Measurements from ENCODE around the gene POU2AF3.

POU2AF3 gene

GRCh38 chr11:111300569-111300968 is 2.2 kb downstream of the POU2AF3 start:
- no peak overlapping the region for H3K18ac ChIP-seq (ENCODE audit: low read length)

GRCh38 chr11:111301004-111301841 is 2.9 kb downstream of the POU2AF3 start:
- Histone ChIP-seq H2BK5ac (ENCODE audit: low read depth, low read length, poor library complexity) (no peak overlapping the region), H3K4me3 (ENCODE audit: low read depth, low read length) (no peak overlapping the region), H4K12ac (ENCODE audit: low read depth, low read length) (no peak overlapping the region), H4K8ac (ENCODE audit: low read depth, low read length) (no peak overlapping the region), H3K79me2 (ENCODE audit: control insufficient read depth, insufficient read depth, low read length, poor library complexity) (peaks cover 9% of the 10 kb centered on the region), H3K9me3 (ENCODE audit: insufficient read depth, low read depth, low read length) (no peaks in the 10 kb centered on the region), H3K9ac (ENCODE audit: low read length) (no peak overlapping the region), H3K4ac (ENCODE audit: low read depth, low read length) (no peak overlapping the region), H3K4me1 (ENCODE audit: control insufficient read depth in 1 of 2, insufficient read depth in 2 of 2, low read length in 2 of 2) (peaks cover 4 to 10% of the 10 kb centered on the region in 2 experiments), H3K18ac (ENCODE audit: low read length) (no peak overlapping the region), H3K79me1 (ENCODE audit: low read length) (peaks cover 21% of the 10 kb centered on the region), H2AFZ (ENCODE audit: insufficient read depth, low read length, poor library complexity) (no peak overlapping the region), H3K14ac (ENCODE audit: low read length) (no peak overlapping the region), H2BK120ac (ENCODE audit: insufficient read depth, low read length, poor library complexity) (no peak overlapping the region), H3K36me3 (ENCODE audit: control insufficient read depth in 1 of 2, insufficient read depth in 2 of 2, low read length in 2 of 2) (no peaks in the 10 kb centered on the region), H2AK5ac (ENCODE audit: low read length) (no peak overlapping the region), H4K91ac (ENCODE audit: low read depth, low read length) (no peak overlapping the region), H3K4me2 (ENCODE audit: low read length) (no peak overlapping the region), H3K27me3 (ENCODE audit: insufficient read depth, low read length) (no peaks in the 10 kb centered on the region), H2BK12ac (ENCODE audit: low read length) (no peak overlapping the region), H3K23ac (ENCODE audit: low read length) (no peak overlapping the region), H3K27ac (ENCODE audit: low read depth, low read length) (no peak overlapping the region)
- WGBS (ENCODE audit: extremely low coverage, insufficient coverage, insufficient read length), result no CpG with 5 or more reads among the region's 5 CpGs
- no peak for DNase-seq

More at GRCh38 chr11:111300569-111300968, 2.2 kb downstream of the POU2AF3 start:
- peaks cover 9% of the 10 kb centered on the region for H3K79me2 ChIP-seq (ENCODE audit: control insufficient read depth, insufficient read depth, low read length, poor library complexity)
- no peak overlapping the region for H2AK5ac ChIP-seq (ENCODE audit: low read length)
- H3K4ac ChIP-seq (ENCODE audit: low read depth, low read length), result no peak overlapping the region
- H2BK12ac ChIP-seq (ENCODE audit: low read length), result peak overlapping the region; percentile 68
- no peak overlapping the region for H3K27ac ChIP-seq (ENCODE audit: low read depth, low read length)
- no peak overlapping the region for H3K4me2 ChIP-seq (ENCODE audit: low read length)
- H3K4me3 ChIP-seq (ENCODE audit: low read depth, low read length), result no peak overlapping the region
- H3K79me1 ChIP-seq (ENCODE audit: low read length), result peaks cover 21% of the 10 kb centered on the region
- H4K8ac ChIP-seq (ENCODE audit: low read depth, low read length), result no peak overlapping the region
- peaks cover 4 to 11% of the 10 kb centered on the region in 2 experiments for H3K4me1 ChIP-seq (ENCODE audit: control insufficient read depth in 1 of 2, insufficient read depth in 2 of 2, low read length in 2 of 2)
- no peaks in the 10 kb centered on the region for H3K27me3 ChIP-seq (ENCODE audit: insufficient read depth, low read length)
- no peak overlapping the region for H2BK5ac ChIP-seq (ENCODE audit: low read depth, low read length, poor library complexity)
- no peak for DNase-seq
- no peak overlapping the region for H4K12ac ChIP-seq (ENCODE audit: low read depth, low read length)
- H3K9me3 ChIP-seq (ENCODE audit: insufficient read depth, low read depth, low read length), result no peaks in the 10 kb centered on the region
- H2AFZ ChIP-seq (ENCODE audit: insufficient read depth, low read length, poor library complexity), result no peak overlapping the region
- peak overlapping the region; percentile 24 for H2BK120ac ChIP-seq (ENCODE audit: insufficient read depth, low read length, poor library complexity)
- no CpG with 5 or more reads among the region's 9 CpGs for WGBS (ENCODE audit: extremely low coverage, insufficient coverage, insufficient read length)
- no peak overlapping the region for H3K23ac ChIP-seq (ENCODE audit: low read length)
- no peaks in the 10 kb centered on the region for H3K36me3 ChIP-seq (ENCODE audit: control insufficient read depth in 1 of 2, insufficient read depth in 2 of 2, low read length in 2 of 2)
- H4K91ac ChIP-seq (ENCODE audit: low read depth, low read length), result peak overlapping the region; percentile 64
- H3K14ac ChIP-seq (ENCODE audit: low read length), result no peak overlapping the region
- H3K9ac ChIP-seq (ENCODE audit: low read length), result no peak overlapping the region

- Histone ChIP-seq H3K27me3 (ENCODE audit: insufficient read depth, low read length) (no peaks in the 10 kb centered on the region), H3K27ac (ENCODE audit: low read depth, low read length) (no peak overlapping the region), H3K79me1 (ENCODE audit: low read length) (peaks cover 21% of the 10 kb centered on the region), H3K4me1 (ENCODE audit: control insufficient read depth in 1 of 2, insufficient read depth in 2 of 2, low read length in 2 of 2) (peaks cover 4 to 10% of the 10 kb centered on the region in 2 experiments), H3K9ac (ENCODE audit: low read length) (no peak overlapping the region), H4K8ac (ENCODE audit: low read depth, low read length) (no peak overlapping the region), H3K36me3 (ENCODE audit: control insufficient read depth in 1 of 2, insufficient read depth in 2 of 2, low read length in 2 of 2) (no peaks in the 10 kb centered on the region), H3K18ac (ENCODE audit: low read length) (no peak overlapping the region), H3K4me3 (ENCODE audit: low read depth, low read length) (no peak overlapping the region), H2AFZ (ENCODE audit: insufficient read depth, low read length, poor library complexity) (no peak overlapping the region), H3K14ac (ENCODE audit: low read length) (no peak overlapping the region), H2BK120ac (ENCODE audit: insufficient read depth, low read length, poor library complexity) (no peak overlapping the region), H2AK5ac (ENCODE audit: low read length) (no peak overlapping the region), H3K4me2 (ENCODE audit: low read length) (no peak overlapping the region), H2BK5ac (ENCODE audit: low read depth, low read length, poor library complexity) (no peak overlapping the region), H3K9me3 (ENCODE audit: insufficient read depth, low read depth, low read length) (no peaks in the 10 kb centered on the region), H4K12ac (ENCODE audit: low read depth, low read length) (no peak overlapping the region), H3K79me2 (ENCODE audit: control insufficient read depth, insufficient read depth, low read length, poor library complexity) (peaks cover 9% of the 10 kb centered on the region), H3K4ac (ENCODE audit: low read depth, low read length) (no peak overlapping the region), H3K23ac (ENCODE audit: low read length) (no peak overlapping the region), H2BK12ac (ENCODE audit: low read length) (no peak overlapping the region), H4K91ac (ENCODE audit: low read depth, low read length) (no peak overlapping the region)
- no peak for DNase-seq
- WGBS (ENCODE audit: extremely low coverage, insufficient coverage, insufficient read length), result no CpG with 5 or more reads among the region's 3 CpGs
Observed at GRCh38 chr11:111301842-111302118, 3.4 kb downstream of the POU2AF3 start.

GRCh38 chr11:111302298-111302697 is 4.0 kb downstream of the POU2AF3 start:
- no peak overlapping the region for H2BK12ac ChIP-seq (ENCODE audit: low read length)
- peaks cover 9% of the 10 kb centered on the region for H3K79me2 ChIP-seq (ENCODE audit: control insufficient read depth, insufficient read depth, low read length, poor library complexity)
- H3K36me3 ChIP-seq (ENCODE audit: control insufficient read depth in 1 of 2, insufficient read depth in 2 of 2, low read length in 2 of 2), result no peaks in the 10 kb centered on the region
- peaks cover 21% of the 10 kb centered on the region for H3K79me1 ChIP-seq (ENCODE audit: low read length)
- no peak for DNase-seq
- no peak overlapping the region for H3K27ac ChIP-seq (ENCODE audit: low read depth, low read length)
- WGBS (ENCODE audit: extremely low coverage, insufficient coverage, insufficient read length), result no CpG with 5 or more reads among the region's 3 CpGs
- H3K27me3 ChIP-seq (ENCODE audit: insufficient read depth, low read length), result no peaks in the 10 kb centered on the region
- peaks cover 4 to 10% of the 10 kb centered on the region in 2 experiments for H3K4me1 ChIP-seq (ENCODE audit: control insufficient read depth in 1 of 2, insufficient read depth in 2 of 2, low read length in 2 of 2)
- no peak overlapping the region for H3K18ac ChIP-seq (ENCODE audit: low read length)
- H4K12ac ChIP-seq (ENCODE audit: low read depth, low read length), result no peak overlapping the region
- H3K4me3 ChIP-seq (ENCODE audit: low read depth, low read length), result no peak overlapping the region
- no peak overlapping the region for H3K14ac ChIP-seq (ENCODE audit: low read length)
- no peak overlapping the region for H3K23ac ChIP-seq (ENCODE audit: low read length)
- no peak overlapping the region for H4K8ac ChIP-seq (ENCODE audit: low read depth, low read length)
- no peak overlapping the region for H2BK5ac ChIP-seq (ENCODE audit: low read depth, low read length, poor library complexity)
- H3K9me3 ChIP-seq (ENCODE audit: insufficient read depth, low read depth, low read length), result no peaks in the 10 kb centered on the region
- H3K4ac ChIP-seq (ENCODE audit: low read depth, low read length), result no peak overlapping the region
- no peak overlapping the region for H3K9ac ChIP-seq (ENCODE audit: low read length)
- H2AFZ ChIP-seq (ENCODE audit: insufficient read depth, low read length, poor library complexity), result no peak overlapping the region
- H2BK120ac ChIP-seq (ENCODE audit: insufficient read depth, low read length, poor library complexity), result no peak overlapping the region
- H2AK5ac ChIP-seq (ENCODE audit: low read length), result no peak overlapping the region
- no peak overlapping the region for H3K4me2 ChIP-seq (ENCODE audit: low read length)
- no peak overlapping the region for H4K91ac ChIP-seq (ENCODE audit: low read depth, low read length)

All from trophoblast cell (in vitro differentiated cells and primary cell).